ENCODE measurements around the gene PIM3.
"Not testable (repeated sequence)": the region's sequence is repeated elsewhere in the genome, so short reads cannot be mapped to it uniquely, and the experiment has no call there.

Gene PIM3

DNA sequence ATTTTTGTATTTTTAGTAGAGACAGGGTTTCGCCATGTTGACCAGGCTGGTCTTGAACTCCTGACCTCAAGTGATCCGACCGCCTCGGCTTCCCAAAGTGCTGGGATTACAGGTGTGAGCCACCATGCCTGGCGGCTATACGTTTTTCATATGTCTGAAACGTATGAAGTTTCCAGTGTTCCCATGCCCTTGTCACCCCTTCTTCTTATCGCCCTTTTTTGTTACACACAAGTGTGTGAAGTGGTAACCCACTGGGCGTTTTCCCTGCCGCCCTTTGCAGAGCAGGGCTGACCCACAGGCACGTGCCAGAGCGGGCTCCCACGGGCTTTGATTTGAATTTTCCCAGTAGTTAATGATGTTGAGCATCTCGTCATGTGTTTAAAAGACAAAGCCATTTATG lies 17.0 kb downstream of the PIM3 start:
- DNase-seq, result no peak

DNA sequence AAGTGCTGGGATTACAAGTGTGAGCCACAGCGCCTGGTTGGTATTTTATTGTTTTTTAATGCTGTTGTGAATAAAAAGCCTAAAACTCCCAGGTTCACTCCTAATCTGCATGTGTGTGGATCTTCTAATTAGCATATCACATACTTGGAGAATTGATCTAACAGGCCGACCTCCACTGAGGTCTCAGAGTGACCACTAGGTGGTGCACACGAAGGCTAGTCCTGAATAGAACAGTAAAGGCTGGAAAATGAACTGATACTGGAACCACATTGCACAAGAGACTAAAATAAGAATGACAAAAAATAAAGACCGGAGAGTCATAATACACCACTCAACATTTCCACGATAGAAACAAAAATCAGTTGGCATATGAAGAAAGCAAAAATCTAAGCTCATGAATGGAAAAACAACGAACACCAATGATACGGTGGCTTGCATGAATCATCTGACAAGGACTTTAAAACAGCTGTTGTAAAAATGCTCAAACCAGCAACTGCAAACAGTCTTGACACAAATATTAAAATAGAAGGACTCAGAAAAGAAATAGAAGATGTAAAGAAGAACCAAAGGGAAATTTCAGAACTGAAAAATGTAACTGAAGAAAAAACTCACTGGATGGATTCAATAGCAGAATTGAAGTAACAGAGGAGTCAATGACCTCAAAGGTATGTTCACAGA lies 19.2 kb downstream of the PIM3 start:
- peak in 1 of 56 donors; percentile 19 for DNase-seq

DNA sequence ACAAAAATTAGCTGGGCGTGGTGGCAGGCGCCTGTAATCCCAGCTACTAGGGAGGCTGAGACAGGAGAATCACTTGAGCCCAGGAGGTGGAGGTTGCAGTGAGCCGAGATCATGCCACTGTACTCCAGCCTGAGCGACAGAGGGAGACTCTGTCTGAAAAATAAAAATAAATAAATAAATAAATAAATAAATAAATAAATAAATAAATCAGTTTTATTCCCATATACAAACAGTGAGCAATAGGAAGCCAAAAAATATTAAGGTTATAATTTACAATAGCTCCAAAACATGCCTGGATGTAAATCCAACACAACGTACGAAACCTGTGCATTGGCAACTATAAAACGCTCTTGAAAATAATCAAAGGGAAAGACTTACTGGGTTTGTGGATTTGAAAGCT lies 21.2 kb downstream of the PIM3 start:
- DNase-seq, result not testable (repeated sequence)

- DNase-seq, result no peak
These were observed 22.8 kb downstream of the PIM3 start for GRCh38 chr22:49983148-49984042.

- no peak for DNase-seq
These were observed 25.8 kb downstream of the PIM3 start for GRCh38 chr22:49986325-49986724.

DNA sequence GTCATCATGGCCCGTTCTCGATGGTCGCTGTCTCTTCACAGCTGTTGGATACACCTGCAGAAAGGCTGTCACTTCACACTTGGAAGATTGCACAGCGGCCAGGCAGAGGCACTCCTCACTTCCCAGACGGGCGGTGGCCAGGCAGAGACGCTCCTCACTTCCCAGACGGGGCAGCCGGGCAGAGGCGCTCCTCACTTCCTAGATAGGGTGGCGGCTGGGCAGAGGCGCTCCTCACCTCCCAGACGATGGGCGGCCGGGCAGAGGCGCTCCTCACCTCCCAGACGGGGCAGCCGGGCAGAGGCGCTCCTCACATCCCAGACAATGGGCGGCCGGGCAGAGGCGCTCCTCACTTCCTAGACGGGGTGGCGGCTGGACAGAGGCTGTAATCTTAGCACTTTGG lies 29.3 kb downstream of the PIM3 start:
- DNase-seq, result not testable (repeated sequence)

- DNase-seq, result no peak
These were observed 30.6 kb downstream of the PIM3 start for GRCh38 chr22:49991167-49991566.

- DNase-seq, result no peak
These were observed 31.4 kb downstream of the PIM3 start for GRCh38 chr22:49991907-49992533.

GRCh38 chr22:49992921-49993648 lies 32.5 kb downstream of the PIM3 start:
- peak in 54 of 56 donors; percentile 45 to 93 (median 83) for DNase-seq

- no peak for DNase-seq
These were observed 33.2 kb downstream of the PIM3 start for GRCh38 chr22:49993649-49994360.

- DNase-seq, result no peak
These were observed 33.9 kb downstream of the PIM3 start for GRCh38 chr22:49994361-49995040.

- DNase-seq, result no peak
These were observed 34.4 kb downstream of the PIM3 start for GRCh38 chr22:49995041-49995360.

DNA sequence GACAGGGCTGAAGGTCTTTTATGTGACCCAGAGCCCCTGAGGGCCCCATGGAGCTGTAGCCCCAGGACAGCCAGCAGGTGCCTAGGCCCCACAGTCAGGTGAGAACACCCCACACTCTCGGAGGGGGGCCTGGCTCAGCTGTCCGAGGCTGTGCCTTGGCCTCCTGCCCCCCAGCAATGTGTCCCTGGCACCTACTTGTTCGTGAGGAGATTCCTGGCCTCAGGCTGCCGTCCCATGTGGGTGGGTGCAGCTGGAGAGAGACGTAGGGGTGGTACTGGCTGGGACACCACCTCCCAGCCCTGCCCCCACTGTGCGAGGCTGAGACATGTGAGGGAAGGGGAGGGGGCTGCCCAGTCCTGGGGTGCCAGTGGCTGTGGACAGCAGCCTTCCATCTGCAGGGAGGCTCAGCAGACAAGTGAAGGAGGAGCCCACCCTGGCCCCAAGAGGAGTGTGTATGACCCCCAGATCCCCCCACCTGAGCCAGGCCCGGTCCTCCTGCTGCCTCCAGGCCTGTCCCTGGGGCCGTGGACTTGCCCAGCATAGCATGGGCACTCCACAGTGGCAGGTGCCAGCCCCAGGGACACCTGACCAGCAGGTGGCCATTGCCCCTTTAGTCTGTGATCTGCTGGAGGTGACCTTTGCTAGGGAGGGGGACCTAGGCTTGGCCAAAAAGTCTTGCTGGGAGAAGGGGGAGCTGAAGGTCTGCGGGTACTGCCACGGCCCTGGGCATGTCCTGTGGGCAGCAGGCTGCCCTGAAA lies 35.0 kb downstream of the PIM3 start:
- no peak for DNase-seq

GRCh38 chr22:49996119-49996517 lies 35.5 kb downstream of the PIM3 start:
- no peak for DNase-seq

GRCh38 chr22:49996518-49997250 lies 36.1 kb downstream of the PIM3 start:
- no peak for DNase-seq

DNA sequence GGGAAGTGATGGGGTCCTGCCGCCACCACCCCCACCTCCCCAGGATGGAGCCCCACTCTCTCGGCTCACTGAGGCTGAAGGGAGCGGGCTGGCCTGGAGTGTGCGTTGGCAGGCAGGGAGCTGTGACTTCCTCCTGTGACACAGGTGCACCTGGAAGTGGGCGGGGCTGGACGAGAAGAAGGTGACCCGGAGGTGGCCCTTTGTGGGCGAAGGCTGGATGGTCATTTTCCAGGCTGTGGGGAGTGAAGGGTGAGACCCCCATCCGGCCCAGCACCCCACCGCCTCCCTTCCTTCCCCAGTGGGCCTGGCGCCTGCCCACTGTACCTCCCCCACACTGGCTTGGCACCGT lies 36.7 kb downstream of the PIM3 start:
- no peak for DNase-seq

DNA sequence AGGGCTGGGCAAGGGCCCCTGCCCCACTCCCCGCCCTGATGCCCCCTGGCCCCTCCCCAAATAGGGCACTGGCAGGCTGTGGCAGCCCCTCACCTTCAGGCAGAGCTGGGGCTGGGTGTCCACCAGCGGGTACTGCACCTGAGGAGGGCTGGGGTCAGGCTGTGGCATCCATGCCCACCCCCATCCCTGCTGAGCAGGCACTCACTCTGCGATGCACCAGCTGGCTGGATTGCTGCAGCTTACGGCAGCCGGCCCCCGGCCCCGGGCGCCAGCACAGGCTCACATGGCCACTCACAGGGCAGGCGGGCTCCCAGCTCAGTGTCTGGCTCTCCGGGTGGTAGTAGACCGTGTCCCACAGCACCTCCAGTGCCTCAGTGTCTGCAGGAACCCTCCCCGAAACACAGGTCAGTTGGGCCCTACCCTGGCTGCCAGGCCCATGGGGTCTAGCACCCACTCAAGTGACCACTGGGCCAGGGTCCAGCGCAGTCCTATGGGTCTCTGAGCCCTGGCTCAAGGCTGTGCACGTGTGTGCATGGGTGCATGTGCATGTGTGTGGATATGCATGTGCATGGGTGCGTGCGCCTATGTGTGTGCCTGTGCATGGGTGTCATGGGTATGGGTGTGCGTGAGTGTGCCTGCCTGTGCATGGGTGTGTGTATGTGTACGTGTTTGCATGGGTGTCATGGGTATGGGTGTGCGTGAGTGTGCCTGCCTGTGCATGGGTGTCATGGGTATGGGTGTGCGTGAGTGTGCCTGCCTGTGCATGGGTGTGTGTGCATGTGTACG lies 37.6 kb downstream of the PIM3 start:
- no peak for DNase-seq

DNA sequence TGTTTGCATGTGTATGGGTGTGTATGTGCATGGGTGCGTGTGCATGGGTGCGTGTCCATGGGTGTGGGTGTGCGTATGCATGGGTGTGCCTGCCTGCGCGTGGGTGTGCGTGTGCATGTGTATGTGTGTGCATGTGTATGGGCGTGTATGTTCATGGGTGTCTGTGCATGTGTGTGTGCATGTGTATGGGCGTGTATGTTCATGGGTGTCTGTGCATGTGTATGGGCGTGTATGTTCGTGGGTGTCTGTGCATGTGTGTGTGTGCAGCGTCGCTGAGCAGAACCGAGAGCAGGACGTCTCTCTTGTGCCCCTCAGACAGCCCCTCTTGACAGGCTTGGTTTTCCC lies 38.1 kb downstream of the PIM3 start:
- no peak for DNase-seq
